ENCODE data around the gene KRTAP6-2.

The KRTAP6-2 gene

GRCh38 chr21:30563630-30564029 is 35.1 kb downstream of the KRTAP6-2 start:
- DNase-seq, result no peak

GRCh38 chr21:30563072-30563471 is 35.6 kb downstream of the KRTAP6-2 start:
- DNase-seq, result peak; percentile 7

GRCh38 chr21:30561957-30562356 is 36.7 kb downstream of the KRTAP6-2 start:
- DNase-seq, result no peak

GRCh38 chr21:30561264-30561895 is 37.3 kb downstream of the KRTAP6-2 start, which contains the start of gene KRTAP19-7:
KRTAP19-7 (minus strand) TSS chr21:30561314; CDS start chr21:30561289, 25 bp downstream.
- no peak for DNase-seq

GRCh38 chr21:30555095-30555494 is 43.6 kb downstream of the KRTAP6-2 start:
- DNase-seq, result no peak

GRCh38 chr21:30552782-30553181 is 45.9 kb downstream of the KRTAP6-2 start:
- DNase-seq, result no peak

Measured in OCI-M1 (cell line).